CD14-positive monocyte (primary cell): ENCODE data around the gene KDM4F. TPM values are rescaled to one million over a fixed set of nuclear protein-coding genes. Genes with fewer than 3 reads are reported as not detected.

Experiments
- DNase-seq, 3 donors: peaks; one replicate each; pipeline ENCODE4 v3.0.0-alpha.2; 2011 to 2022
- H2AFZ ChIP-seq: 2 replicates; pipeline ENCODE4 v1.6.0; 2012; ENCODE audit warnings: mild to moderate bottlenecking, low read depth, low read length, inconsistent platforms; ENCODE audit not compliant: insufficient read depth, poor library complexity, severe bottlenecking
- H3K27ac ChIP-seq, 2 donors: 1 replicate in 1 of 2; 2 replicates in 1 of 2; pipeline ENCODE4 v1.5.1; 2012 to 2013; ENCODE audit warnings: low read length in 2 of 2, control low read depth in 1 of 2, inconsistent platforms in 1 of 2, low read depth in 1 of 2, mild to moderate bottlenecking in 1 of 2
- H3K27me3 ChIP-seq, 2 donors: one replicate each; pipeline versions ENCODE4 v1.6.0 to v1.6.1; 2011 to 2013; ENCODE audit warnings: low read length in 2 of 2; ENCODE audit not compliant: control insufficient read depth in 2 of 2, insufficient read depth in 2 of 2
- H3K36me3 ChIP-seq, 2 donors: replicated peaks in 1 of 2; 1 replicate in 1 of 2; 2 replicates in 1 of 2; pipeline versions ENCODE4 v1.5.1 to v1.6.1; 2012 to 2013; ENCODE audit warnings: low read length in 2 of 2, control low read depth in 1 of 2, inconsistent platforms in 1 of 2, mild to moderate bottlenecking in 1 of 2; ENCODE audit not compliant: insufficient read depth in 2 of 2, control insufficient read depth in 1 of 2
- H3K4me1 ChIP-seq, 2 donors: 1 replicate in 1 of 2; 2 replicates in 1 of 2; pipeline versions ENCODE4 v1.5.1 to v1.6.1; 2012 to 2013; ENCODE audit warnings: low read length in 2 of 2, control low read depth in 1 of 2, inconsistent platforms in 1 of 2, mild to moderate bottlenecking in 1 of 2, moderate library complexity in 1 of 2; ENCODE audit not compliant: insufficient read depth in 2 of 2, control insufficient read depth in 1 of 2
- H3K4me2 ChIP-seq: replicated peaks from 2 replicates; pipeline ENCODE3; 2012; ENCODE audit warnings: low read length, moderate library complexity, mild to moderate bottlenecking; ENCODE audit not compliant: poor library complexity, severe bottlenecking; ENCODE audit errors: extremely low read depth
- H3K4me3 ChIP-seq, 3 experiments: fragments of 200-600 bp in 1 of 3; sonication (generic) in 1 of 3; replicated peaks in 1 of 3; 1 replicate in 2 of 3; 2 replicates in 1 of 3; pipeline ENCODE4 v1.5.1; 2011 to 2013; ENCODE audit warnings: low read length in 3 of 3, mild to moderate bottlenecking in 3 of 3, control low read depth in 2 of 3, low read depth in 2 of 3, inconsistent platforms in 1 of 3, moderate library complexity in 1 of 3
- H3K79me2 ChIP-seq: 2 replicates; pipeline ENCODE4 v1.6.0; 2012; ENCODE audit warnings: mild to moderate bottlenecking, control low read depth, inconsistent platforms, low read length, moderate library complexity; ENCODE audit not compliant: insufficient read depth
- H3K9ac ChIP-seq: 2 replicates; pipeline ENCODE4 v1.6.0; 2017; ENCODE audit warnings: low read length, mild to moderate bottlenecking; ENCODE audit not compliant: insufficient read depth, poor library complexity, severe bottlenecking
- H3K9me3 ChIP-seq, 2 donors: replicated peaks in 1 of 2; 1 replicate in 1 of 2; 2 replicates in 1 of 2; pipeline versions ENCODE4 v1.5.1 to v1.6.1; 2012 to 2013; ENCODE audit warnings: low read length in 2 of 2, control low read depth in 1 of 2; ENCODE audit not compliant: control insufficient read depth in 1 of 2, insufficient read depth in 1 of 2
- H4K20me1 ChIP-seq: 2 replicates; pipeline ENCODE4 v1.6.0; 2012; ENCODE audit warnings: mild to moderate bottlenecking, low read length, control low read depth, moderate library complexity; ENCODE audit not compliant: insufficient read depth
- H3K27ac Mint-ChIP-seq, 7 donors: one replicate each; pipeline ENCODE4 v1.8.0; 2020; ENCODE audit warnings: mild to moderate bottlenecking in 7 of 7, mixed read lengths in 7 of 7, moderate library complexity in 6 of 7, inconsistent platforms in 2 of 7
- H3K27me3 Mint-ChIP-seq, 3 donors: one replicate each; pipeline ENCODE4 v1.8.0; 2021 to 2022; ENCODE audit warnings: low read depth in 3 of 3, mild to moderate bottlenecking in 3 of 3, mixed read lengths in 3 of 3, moderate library complexity in 3 of 3, inconsistent platforms in 1 of 3
- H3K36me3 Mint-ChIP-seq, 2 donors: one replicate each; pipeline ENCODE4 v1.8.0; 2020; ENCODE audit warnings: mixed read lengths in 2 of 2, inconsistent platforms in 1 of 2, mild to moderate bottlenecking in 1 of 2
- H3K4me1 Mint-ChIP-seq: one replicate; pipeline ENCODE4 v1.8.0; 2020; ENCODE audit warnings: mild to moderate bottlenecking, mixed read lengths
- H3K4me3 Mint-ChIP-seq, 2 donors: one replicate each; pipeline ENCODE4 v1.8.0; 2020; ENCODE audit warnings: mild to moderate bottlenecking in 2 of 2, mixed read lengths in 2 of 2, moderate library complexity in 1 of 2
- H3K9me3 Mint-ChIP-seq, 7 donors: one replicate each; pipeline ENCODE4 v1.8.0; 2020 to 2022; ENCODE audit warnings: mixed read lengths in 7 of 7, mild to moderate bottlenecking in 6 of 7, moderate library complexity in 6 of 7, inconsistent platforms in 2 of 7
- CTCF ChIP-seq: fragments of 200-600 bp; IDR thresholded peaks from one replicate; pipeline ENCODE4 v1.8.0; 2022; ENCODE audit warnings: antibody characterized with exemption, mild to moderate bottlenecking
- WGBS: methylation state at CpG from one replicate; pipeline ENCODE4 v1.1.5; 2013; ENCODE audit warnings: missing lambda C conversion rate; ENCODE audit not compliant: insufficient coverage; 5-methylcytosine and 5-hydroxymethylcytosine counted together
- intact Hi-C, 2 donors: fragments of 100-400 bp; cut with micrococcal nuclease; formaldehyde crosslinking; loops; one replicate each; pipeline versions ENCODE4 v1.15.0 to v1.15.1; 2023
- polyA plus RNA-seq, 3 donors: library from polyadenylated mRNA; depleted of rRNA in 1 of 3; unstranded in 2 of 3; stranded (reverse) in 1 of 3; fragments of 300-500 nt in 2 of 3; fragments of >200 nt in 1 of 3; fragmentation: Illumina TruSeq in 2 of 3; gene quantifications; 1 replicate in 2 of 3; 2 replicates in 1 of 3; pipeline ENCODE4 v1.2.3, GENCODE V29; 2012 to 2021

KDM4F gene
- polyA plus RNA-seq, 3 donors, result not detected

- Histone ChIP-seq H3K4me1 (no peaks in the 10 kb centered on the region), H3K27ac (no peak overlapping the region), H3K9ac (no peak overlapping the region), H3K4me2 (no peak overlapping the region), H3K9me3 (peaks cover 0 to 2% of the 10 kb centered on the region in 2 donors), H3K79me2 (no peaks in the 10 kb centered on the region), H3K27me3 (no peaks in the 10 kb centered on the region), H3K4me3 (no peak overlapping the region), H4K20me1 (no peaks in the 10 kb centered on the region), H2AFZ (no peak overlapping the region), H3K36me3 (no peaks in the 10 kb centered on the region)
- Mint-ChIP-seq H3K4me3 (no peak overlapping the region), H3K9me3 (peaks cover 0 to 3% (median 0%) of the 10 kb centered on the region in 7 donors), H3K36me3 (no peaks in the 10 kb centered on the region), H3K4me1 (no peaks in the 10 kb centered on the region), H3K27me3 (peaks cover 0 to 5% (median 2%) of the 10 kb centered on the region in 3 donors), H3K27ac (no peak overlapping the region)
- DNase-seq, result no peak
- 100% methylated on average over 1 of the region's 1 CpG for whole genome bisulfite sequencing
- no peak for TF ChIP-seq CTCF
- intact Hi-C loops, result no loop called here
Measured at GRCh38 chr11:95058621-95059020, 9.4 kb downstream of the KDM4F start.

GRCh38 chr11:95059046-95059445 is 9.8 kb downstream of the KDM4F start:
- no peaks in the 10 kb centered on the region for H3K4me1 Mint-ChIP-seq

More at GRCh38 chr11:95059046-95059445, 9.8 kb downstream of the KDM4F start:
- H3K4me2 ChIP-seq, result no peak overlapping the region
- 85% methylated on average over 5 of the region's 6 CpGs for WGBS
- DNase-seq, result no peak
- H3K9me3 Mint-ChIP-seq, result peaks cover 0 to 3% (median 0%) of the 10 kb centered on the region in 7 donors
- H3K27me3 ChIP-seq, result no peaks in the 10 kb centered on the region
- H3K9ac ChIP-seq, result no peak overlapping the region
- intact Hi-C loops, result no loop called here
- H3K4me1 ChIP-seq, result no peaks in the 10 kb centered on the region
- H2AFZ ChIP-seq, result no peak overlapping the region
- H3K36me3 ChIP-seq, result no peaks in the 10 kb centered on the region
- no peaks in the 10 kb centered on the region for H4K20me1 ChIP-seq
- H3K4me3 Mint-ChIP-seq, result no peak overlapping the region
- H3K36me3 Mint-ChIP-seq, result no peaks in the 10 kb centered on the region
- TF ChIP-seq CTCF, result no peak
- no peak overlapping the region for H3K4me3 ChIP-seq
- H3K27me3 Mint-ChIP-seq, result peaks cover 0 to 5% (median 2%) of the 10 kb centered on the region in 3 donors
- no peak overlapping the region for H3K27ac Mint-ChIP-seq
- H3K79me2 ChIP-seq, result no peaks in the 10 kb centered on the region
- peaks cover 0 to under 1% of the 10 kb centered on the region in 2 donors for H3K9me3 ChIP-seq
- no peak overlapping the region for H3K27ac ChIP-seq
